ENCODE data around the gene CIDEA. TPM values are rescaled to one million over a fixed set of nuclear protein-coding genes. Genes with fewer than 3 reads are reported as not detected.

CIDEA gene
- total and polyA plus RNA-seq, 2 experiments from 2014 or later: not detected

- Histone ChIP-seq H3K9ac (no peak overlapping the region), H3K27me3 (replicated peaks; ENCODE audit: insufficient read depth) (no peaks in the 10 kb centered on the region), H3K4me1 (ENCODE audit: insufficient read depth) (peaks cover 11% of the 10 kb centered on the region; the same call in 1 of the 2 replicates), H3K4me3 (no peak overlapping the region), H3K36me3 (ENCODE audit: low read depth) (no peaks in the 10 kb centered on the region), H4K20me1 (ENCODE audit: insufficient read depth) (no peaks in the 10 kb centered on the region), H3K27ac (0 out of 2 replicates have a peak overlapping the region, but pooled peaks have one; percentile 17), H3K4me2 (ENCODE audit: unreplicated experiment) (no peak overlapping the region), H3K9me3 (ENCODE audit: low read depth) (no peaks in the 10 kb centered on the region), H3F3A (ENCODE audit: insufficient read depth) (no peaks in the 10 kb centered on the region), H3K9me2 (ENCODE audit: insufficient read depth) (no peaks in the 10 kb centered on the region), H3K79me2 (ENCODE audit: insufficient read depth) (no peaks in the 10 kb centered on the region), H2AFZ (no peak overlapping the region)
- DNase-seq: no peak
- in situ Hi-C loops (cut with MboI): no loop called here
- WGBS, 2 experiments (ENCODE audit: low coverage in 1 of 2, low lambda C conversion rate in 2 of 2, missing lambda C conversion rate in 2 of 2): 86 to 100% methylated on average over 1 of the region's 1 CpG
- no peak for TF ChIP-seq EZH2 (IDR thresholded peaks at IDR 0.05; ENCODE audit: insufficient read depth, poor library complexity, severe bottlenecking)
Measured at GRCh38 chr18:12296457-12296856, 42.3 kb downstream of the CIDEA start.

- TF ChIP-seq EZH2 (IDR thresholded peaks at IDR 0.05; ENCODE audit: insufficient read depth, poor library complexity, severe bottlenecking): no peak
- no peak for TF ChIP-seq EZH2phosphoT487 (IDR thresholded peaks at IDR 0.05; ENCODE audit: insufficient read depth, low read depth)
- no peaks in the 10 kb centered on the region for H3K36me3 ChIP-seq (ENCODE audit: low read depth)
- no peak overlapping the region for H3K4me3 ChIP-seq
- H2AFZ ChIP-seq: no peak overlapping the region
- no peaks in the 10 kb centered on the region for H3K27me3 ChIP-seq (replicated peaks; ENCODE audit: insufficient read depth)
- WGBS, 2 experiments (ENCODE audit: low coverage in 1 of 2, low lambda C conversion rate in 2 of 2, missing lambda C conversion rate in 2 of 2): 51 to 60% methylated on average over 2 of the region's 2 CpGs
- H3K27ac ChIP-seq: no peak overlapping the region
- no peaks in the 10 kb centered on the region for H3K9me2 ChIP-seq (ENCODE audit: insufficient read depth)
- H4K20me1 ChIP-seq (ENCODE audit: insufficient read depth): no peaks in the 10 kb centered on the region
- no peaks in the 10 kb centered on the region for H3F3A ChIP-seq (ENCODE audit: insufficient read depth)
- no peak for DNase-seq
- H3K9me3 ChIP-seq (ENCODE audit: low read depth): no peaks in the 10 kb centered on the region
- in situ Hi-C loops (cut with MboI): no loop called here
- peaks cover 1% of the 10 kb centered on the region; the same call in 1 of the 2 replicates for H3K79me2 ChIP-seq (ENCODE audit: insufficient read depth)
- H3K4me1 ChIP-seq (ENCODE audit: insufficient read depth): peaks cover 11% of the 10 kb centered on the region; the same call in 1 of the 2 replicates
- H3K9ac ChIP-seq: no peak overlapping the region
- no peak overlapping the region for H3K4me2 ChIP-seq (ENCODE audit: unreplicated experiment)
Measured at GRCh38 chr18:12299862-12300261, 45.7 kb downstream of the CIDEA start.

GRCh38 chr18:12301263-12302005, 47.3 kb downstream of the CIDEA start:
- Histone ChIP-seq H3K9me3 (ENCODE audit: low read depth) (no peaks in the 10 kb centered on the region), H4K20me1 (ENCODE audit: insufficient read depth) (no peaks in the 10 kb centered on the region), H3F3A (ENCODE audit: insufficient read depth) (0 out of 2 replicates have a peak, but pooled peaks cover 1% of the 10 kb centered on the region), H3K36me3 (ENCODE audit: low read depth) (no peaks in the 10 kb centered on the region), H3K9me2 (ENCODE audit: insufficient read depth) (no peaks in the 10 kb centered on the region), H2AFZ (no peak overlapping the region), H3K4me1 (ENCODE audit: insufficient read depth) (peaks cover 7% of the 10 kb centered on the region), H3K27me3 (replicated peaks; ENCODE audit: insufficient read depth) (no peaks in the 10 kb centered on the region), H3K79me2 (ENCODE audit: insufficient read depth) (peaks cover 17% of the 10 kb centered on the region), H3K4me3 (no peak overlapping the region), H3K27ac (no peak overlapping the region), H3K9ac (no peak overlapping the region), H3K4me2 (ENCODE audit: unreplicated experiment) (no peak overlapping the region)
- in situ Hi-C loops (cut with MboI): no loop called here
- no peak for DNase-seq
- WGBS, 2 experiments (ENCODE audit: low coverage in 1 of 2, low lambda C conversion rate in 2 of 2, missing lambda C conversion rate in 2 of 2): 68 to 69% methylated on average over 12 to 13 of the region's 13 CpGs
- TF ChIP-seq EZH2 (IDR thresholded peaks at IDR 0.05; ENCODE audit: insufficient read depth, poor library complexity, severe bottlenecking) (no peak), EZH2phosphoT487 (IDR thresholded peaks at IDR 0.05; ENCODE audit: insufficient read depth, low read depth) (no peak)

- Histone ChIP-seq H3K4me3 (no peak overlapping the region), H3K27me3 (replicated peaks; ENCODE audit: insufficient read depth) (no peaks in the 10 kb centered on the region), H3K4me1 (ENCODE audit: insufficient read depth) (peaks cover 8% of the 10 kb centered on the region), H3K36me3 (ENCODE audit: low read depth) (no peaks in the 10 kb centered on the region), H3K4me2 (ENCODE audit: unreplicated experiment) (no peak overlapping the region), H3K27ac (no peak overlapping the region), H3F3A (ENCODE audit: insufficient read depth) (0 out of 2 replicates have a peak, but pooled peaks cover 11% of the 10 kb centered on the region), H4K20me1 (ENCODE audit: insufficient read depth) (no peaks in the 10 kb centered on the region), H3K9me3 (ENCODE audit: low read depth) (no peaks in the 10 kb centered on the region), H3K9ac (no peak overlapping the region), H3K9me2 (ENCODE audit: insufficient read depth) (no peaks in the 10 kb centered on the region), H2AFZ (no peak overlapping the region), H3K79me2 (ENCODE audit: insufficient read depth) (peaks cover 25% of the 10 kb centered on the region)
- in situ Hi-C loops (cut with MboI): no loop called here
- DNase-seq: no peak
- TF ChIP-seq EZH2phosphoT487 (IDR thresholded peaks at IDR 0.05; ENCODE audit: insufficient read depth, low read depth) (no peak), EZH2 (IDR thresholded peaks at IDR 0.05; ENCODE audit: insufficient read depth, poor library complexity, severe bottlenecking) (no peak)
- WGBS, 2 experiments (ENCODE audit: low coverage in 1 of 2, low lambda C conversion rate in 2 of 2, missing lambda C conversion rate in 2 of 2): 78% methylated on average over 14 of the region's 14 CpGs
Measured at GRCh38 chr18:12302391-12303147, 48.4 kb downstream of the CIDEA start.

Data from GM23248 (cell line).